Measurements from ENCODE around the gene CHRM5.

DNA sequence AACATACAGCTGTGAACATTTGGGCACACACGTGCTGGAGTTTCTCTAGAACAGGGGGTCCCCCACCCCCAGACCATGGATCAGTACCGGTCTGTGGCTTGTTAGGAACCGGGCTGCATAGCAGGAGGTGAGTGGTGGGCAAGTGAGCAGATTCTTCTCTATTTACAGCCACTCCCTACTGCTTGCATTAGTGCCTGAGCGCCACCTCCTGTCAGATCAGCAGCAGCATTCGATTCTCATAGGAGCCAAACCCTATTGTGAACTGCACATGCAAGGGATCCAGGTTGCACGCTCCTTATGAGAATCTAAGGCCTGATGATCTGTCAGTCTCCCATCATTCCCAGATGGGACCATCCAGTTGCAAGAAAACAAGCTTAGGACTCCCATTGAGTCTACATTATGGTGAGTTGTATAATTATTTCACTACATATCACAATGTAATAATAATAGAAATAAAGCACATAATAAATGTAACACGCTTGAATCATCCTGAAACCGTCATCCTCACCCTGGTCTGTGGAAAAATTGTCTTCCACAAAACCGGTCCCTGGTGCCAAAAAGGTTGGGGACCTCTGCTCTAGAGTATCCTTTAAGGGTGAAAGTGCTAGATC, 25.8 kb downstream of the CHRM5 start:
- TF ChIP-seq TBP (IDR thresholded peaks at IDR 0.05; ENCODE audit: low read depth, low read length) (no peak), POLR2A (IDR thresholded peaks at IDR 0.05; ENCODE audit: control extremely low read depth in 1 of 2, low read depth in 2 of 2, low read length in 2 of 2) (no peak), CTBP2 (IDR thresholded peaks at IDR 0.05; ENCODE audit: borderline replicate concordance, insufficient read depth, insufficient read length, low read length) (no peak), CBX8 (IDR thresholded peaks at IDR 0.05; ENCODE audit: borderline replicate concordance, low read depth, low read length) (no peak), CEBPB (IDR thresholded peaks at IDR 0.05; ENCODE audit: low read depth, low read length) (no peak)
- TF ChIP-seq, protein P1, sequence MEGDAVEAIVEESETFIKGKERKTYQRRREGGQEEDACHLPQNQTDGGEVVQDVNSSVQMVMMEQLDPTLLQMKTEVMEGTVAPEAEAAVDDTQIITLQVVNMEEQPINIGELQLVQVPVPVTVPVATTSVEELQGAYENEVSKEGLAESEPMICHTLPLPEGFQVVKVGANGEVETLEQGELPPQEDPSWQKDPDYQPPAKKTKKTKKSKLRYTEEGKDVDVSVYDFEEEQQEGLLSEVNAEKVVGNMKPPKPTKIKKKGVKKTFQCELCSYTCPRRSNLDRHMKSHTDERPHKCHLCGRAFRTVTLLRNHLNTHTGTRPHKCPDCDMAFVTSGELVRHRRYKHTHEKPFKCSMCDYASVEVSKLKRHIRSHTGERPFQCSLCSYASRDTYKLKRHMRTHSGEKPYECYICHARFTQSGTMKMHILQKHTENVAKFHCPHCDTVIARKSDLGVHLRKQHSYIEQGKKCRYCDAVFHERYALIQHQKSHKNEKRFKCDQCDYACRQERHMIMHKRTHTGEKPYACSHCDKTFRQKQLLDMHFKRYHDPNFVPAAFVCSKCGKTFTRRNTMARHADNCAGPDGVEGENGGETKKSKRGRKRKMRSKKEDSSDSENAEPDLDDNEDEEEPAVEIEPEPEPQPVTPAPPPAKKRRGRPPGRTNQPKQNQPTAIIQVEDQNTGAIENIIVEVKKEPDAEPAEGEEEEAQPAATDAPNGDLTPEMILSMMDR (IDR thresholded peaks at IDR 0.05; ENCODE audit: control extremely low read depth in 1 of 3, insufficient read depth in 1 of 3, low read depth in 1 of 3, low read length in 3 of 3) = peak; percentile 60 to 76 (median 69)
- TF ChIP-seq, protein P2, sequence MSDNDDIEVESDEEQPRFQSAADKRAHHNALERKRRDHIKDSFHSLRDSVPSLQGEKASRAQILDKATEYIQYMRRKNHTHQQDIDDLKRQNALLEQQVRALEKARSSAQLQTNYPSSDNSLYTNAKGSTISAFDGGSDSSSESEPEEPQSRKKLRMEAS (IDR thresholded peaks at IDR 0.05) = 0 out of 2 replicates have a peak, but pooled peaks have one; percentile 11
- TF ChIP-seq, protein P3, sequence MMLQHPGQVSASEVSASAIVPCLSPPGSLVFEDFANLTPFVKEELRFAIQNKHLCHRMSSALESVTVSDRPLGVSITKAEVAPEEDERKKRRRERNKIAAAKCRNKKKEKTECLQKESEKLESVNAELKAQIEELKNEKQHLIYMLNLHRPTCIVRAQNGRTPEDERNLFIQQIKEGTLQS (IDR thresholded peaks at IDR 0.05; ENCODE audit: insufficient read depth, low read depth, low read length) = no peak
